Mesendoderm (in vitro differentiated cells): Measurements from ENCODE around the gene STAB2.

Experiments used
- DNase-seq: peaks from one replicate; pipeline ENCODE4 v3.0.0; 2013
- H2AK5ac ChIP-seq: 2 replicates; pipeline ENCODE4 v1.6.1; 2013; ENCODE audit warnings: low read length, inconsistent platforms
- H2BK120ac ChIP-seq: 2 replicates; pipeline ENCODE4 v1.6.1; 2013; ENCODE audit warnings: low read depth, mild to moderate bottlenecking, low read length, moderate library complexity, mixed read lengths
- H2BK15ac ChIP-seq: replicated peaks from 2 replicates; pipeline ENCODE4 v1.6.1; 2013; ENCODE audit warnings: low read depth, mild to moderate bottlenecking, moderate library complexity
- H2BK5ac ChIP-seq: 2 replicates; pipeline ENCODE4 v1.6.1; 2013; ENCODE audit warnings: low read length, inconsistent platforms
- H3K18ac ChIP-seq: 2 replicates; pipeline ENCODE4 v1.6.1; 2013; ENCODE audit warnings: mild to moderate bottlenecking, low read length, mixed read lengths
- H3K23ac ChIP-seq: one replicate; pipeline ENCODE4 v1.6.1; 2013; ENCODE audit warnings: low read length
- H3K27ac ChIP-seq: 2 replicates; pipeline ENCODE4 v1.5.1; 2013; ENCODE audit warnings: low read depth, mild to moderate bottlenecking, inconsistent platforms, low read length, moderate library complexity
- H3K27me3 ChIP-seq: 2 replicates; pipeline ENCODE4 v1.6.1; 2013; ENCODE audit warnings: low read length, control low read depth, mild to moderate bottlenecking, inconsistent platforms; ENCODE audit not compliant: insufficient read depth, poor library complexity
- H3K36me3 ChIP-seq: 2 replicates; pipeline ENCODE4 v1.6.1; 2013; ENCODE audit warnings: low read length, inconsistent platforms; ENCODE audit not compliant: control insufficient read depth, insufficient read depth
- H3K4ac ChIP-seq: one replicate; pipeline ENCODE4 v1.6.1; 2013; ENCODE audit warnings: low read depth, mild to moderate bottlenecking, low read length, moderate library complexity
- H3K4me1 ChIP-seq: 2 replicates; pipeline ENCODE4 v1.6.1; 2013; ENCODE audit warnings: low read depth, low read length, inconsistent platforms; ENCODE audit not compliant: control insufficient read depth
- H3K4me2 ChIP-seq: 2 replicates; pipeline ENCODE4 v1.6.1; 2013; ENCODE audit warnings: low read length
- H3K4me3 ChIP-seq: 2 replicates; pipeline ENCODE4 v1.5.1; 2013; ENCODE audit warnings: mild to moderate bottlenecking, low read length
- H3K56ac ChIP-seq: one replicate; pipeline ENCODE4 v1.6.1; 2013; ENCODE audit warnings: low read length
- H3K79me1 ChIP-seq: 2 replicates; pipeline ENCODE4 v1.6.1; 2013; ENCODE audit warnings: low read length, inconsistent platforms
- H3K79me2 ChIP-seq: 2 replicates; pipeline ENCODE4 v1.6.1; 2013; ENCODE audit warnings: mild to moderate bottlenecking, low read length; ENCODE audit not compliant: control insufficient read depth, insufficient read depth
- H3K9ac ChIP-seq: 2 replicates; pipeline ENCODE4 v1.6.1; 2013; ENCODE audit warnings: low read length, inconsistent platforms
- H4K5ac ChIP-seq: one replicate; pipeline ENCODE4 v1.6.1; 2013; ENCODE audit warnings: low read length
- H4K8ac ChIP-seq: one replicate; pipeline ENCODE4 v1.6.1; 2013; ENCODE audit warnings: low read depth, mild to moderate bottlenecking, control low read depth, low read length, moderate library complexity
- WGBS: extraction: QIAGEN DNeasy Blood & Tissue Kit; methylation state at CpG from one replicate; pipeline ENCODE4 v1.1.7; 2013; ENCODE audit warnings: low lambda C conversion rate, missing lambda C conversion rate; ENCODE audit not compliant: insufficient coverage; ENCODE audit errors: extremely low coverage; 5-methylcytosine and 5-hydroxymethylcytosine counted together

Gene STAB2

GRCh38 chr12:103745962-103746361 is 158.9 kb downstream of the STAB2 start:
- Histone ChIP-seq H3K56ac (peak overlapping the region; percentile 30), H3K27ac (no peak overlapping the region), H4K5ac (no peak overlapping the region), H2BK120ac (no peak overlapping the region), H3K79me1 (no peaks in the 10 kb centered on the region), H3K4ac (no peak overlapping the region), H3K23ac (no peak overlapping the region), H2AK5ac (no peak overlapping the region), H3K18ac (no peak overlapping the region), H3K36me3 (no peaks in the 10 kb centered on the region), H3K4me1 (no peaks in the 10 kb centered on the region), H3K4me2 (no peak overlapping the region), H3K79me2 (no peaks in the 10 kb centered on the region), H3K27me3 (no peaks in the 10 kb centered on the region), H2BK15ac (no peak overlapping the region), H2BK5ac (no peak overlapping the region), H3K4me3 (no peak overlapping the region), H4K8ac (no peak overlapping the region), H3K9ac (no peak overlapping the region)
- DNase-seq, result peak; percentile 85
- WGBS, result no CpG with 5 or more reads among the region's 2 CpGs

GRCh38 chr12:103748002-103748401 is 160.9 kb downstream of the STAB2 start:
- Histone ChIP-seq H2BK120ac (no peak overlapping the region), H3K79me2 (no peaks in the 10 kb centered on the region), H4K5ac (no peak overlapping the region), H3K4me2 (no peak overlapping the region), H4K8ac (no peak overlapping the region), H3K23ac (no peak overlapping the region), H3K27me3 (no peaks in the 10 kb centered on the region), H2AK5ac (no peak overlapping the region), H3K4ac (no peak overlapping the region), H3K4me3 (no peak overlapping the region), H3K9ac (no peak overlapping the region), H3K18ac (no peak overlapping the region), H3K56ac (no peak overlapping the region), H3K27ac (no peak overlapping the region), H2BK15ac (no peak overlapping the region), H3K79me1 (no peaks in the 10 kb centered on the region), H3K36me3 (no peaks in the 10 kb centered on the region), H3K4me1 (no peaks in the 10 kb centered on the region), H2BK5ac (no peak overlapping the region)
- DNase-seq, result peak; percentile 46
- WGBS, result no CpG with 5 or more reads among the region's 2 CpGs

GRCh38 chr12:103748875-103749274 is 161.8 kb downstream of the STAB2 start:
- no peak overlapping the region for H3K18ac ChIP-seq
- no peak overlapping the region for H3K9ac ChIP-seq
- no peak overlapping the region for H3K4me3 ChIP-seq
- no peak overlapping the region for H2BK5ac ChIP-seq
- no peak overlapping the region for H2BK120ac ChIP-seq
- H3K4ac ChIP-seq, result no peak overlapping the region
- H3K79me2 ChIP-seq, result no peaks in the 10 kb centered on the region
- no peak overlapping the region for H2AK5ac ChIP-seq
- no peak overlapping the region for H3K4me2 ChIP-seq
- no peak overlapping the region for H3K23ac ChIP-seq
- H4K5ac ChIP-seq, result no peak overlapping the region
- no peaks in the 10 kb centered on the region for H3K36me3 ChIP-seq
- no peak overlapping the region for H2BK15ac ChIP-seq
- no peaks in the 10 kb centered on the region for H3K27me3 ChIP-seq
- H3K27ac ChIP-seq, result no peak overlapping the region
- no peak for DNase-seq
- no peaks in the 10 kb centered on the region for H3K79me1 ChIP-seq
- no peak overlapping the region for H3K56ac ChIP-seq
- H4K8ac ChIP-seq, result no peak overlapping the region
- H3K4me1 ChIP-seq, result no peaks in the 10 kb centered on the region
- WGBS, result no CpG with 5 or more reads among the region's 12 CpGs

GRCh38 chr12:103751171-103751570 is 164.1 kb downstream of the STAB2 start:
- no peak overlapping the region for H3K4ac ChIP-seq
- H4K8ac ChIP-seq, result no peak overlapping the region
- H2BK120ac ChIP-seq, result no peak overlapping the region
- H3K56ac ChIP-seq, result no peak overlapping the region
- no peak overlapping the region for H3K18ac ChIP-seq
- no peak overlapping the region for H3K4me3 ChIP-seq
- no peak overlapping the region for H3K4me2 ChIP-seq
- no peaks in the 10 kb centered on the region for H3K4me1 ChIP-seq
- no peak overlapping the region for H3K23ac ChIP-seq
- H3K27ac ChIP-seq, result no peak overlapping the region
- no peaks in the 10 kb centered on the region for H3K79me2 ChIP-seq
- no CpG with 5 or more reads among the region's 1 CpG for WGBS
- no peak overlapping the region for H4K5ac ChIP-seq
- no peak overlapping the region for H2BK15ac ChIP-seq
- H3K27me3 ChIP-seq, result no peaks in the 10 kb centered on the region
- no peak overlapping the region for H3K9ac ChIP-seq
- H2BK5ac ChIP-seq, result no peak overlapping the region
- H3K36me3 ChIP-seq, result no peaks in the 10 kb centered on the region
- no peak overlapping the region for H2AK5ac ChIP-seq
- DNase-seq, result peak; percentile 53
- no peaks in the 10 kb centered on the region for H3K79me1 ChIP-seq

- H3K4me3 ChIP-seq, result no peak overlapping the region
- no peaks in the 10 kb centered on the region for H3K4me1 ChIP-seq
- H3K9ac ChIP-seq, result no peak overlapping the region
- H2BK15ac ChIP-seq, result no peak overlapping the region
- H3K27me3 ChIP-seq, result no peaks in the 10 kb centered on the region
- H3K4me2 ChIP-seq, result no peak overlapping the region
- no peak overlapping the region for H3K27ac ChIP-seq
- no peak for DNase-seq
- H3K79me1 ChIP-seq, result no peaks in the 10 kb centered on the region
- no peak overlapping the region for H2BK5ac ChIP-seq
- no peak overlapping the region for H3K4ac ChIP-seq
- no peaks in the 10 kb centered on the region for H3K36me3 ChIP-seq
- H3K23ac ChIP-seq, result no peak overlapping the region
- no peak overlapping the region for H4K5ac ChIP-seq
- H2AK5ac ChIP-seq, result no peak overlapping the region
- WGBS, result no CpG with 5 or more reads among the region's 2 CpGs
- no peak overlapping the region for H3K56ac ChIP-seq
- H3K18ac ChIP-seq, result no peak overlapping the region
- H2BK120ac ChIP-seq, result no peak overlapping the region
- H3K79me2 ChIP-seq, result no peaks in the 10 kb centered on the region
- H4K8ac ChIP-seq, result no peak overlapping the region
These were observed 164.5 kb downstream of the STAB2 start for GRCh38 chr12:103751600-103751999.

GRCh38 chr12:103755425-103755824 is 168.4 kb downstream of the STAB2 start:
- Histone ChIP-seq H2AK5ac (no peak overlapping the region), H3K79me2 (no peaks in the 10 kb centered on the region), H4K5ac (no peak overlapping the region), H3K27me3 (no peaks in the 10 kb centered on the region), H3K79me1 (no peaks in the 10 kb centered on the region), H3K9ac (no peak overlapping the region), H2BK15ac (no peak overlapping the region), H2BK120ac (no peak overlapping the region), H2BK5ac (no peak overlapping the region), H3K4me2 (no peak overlapping the region), H3K18ac (no peak overlapping the region), H3K36me3 (no peaks in the 10 kb centered on the region), H3K23ac (no peak overlapping the region), H3K4me3 (no peak overlapping the region), H4K8ac (no peak overlapping the region), H3K56ac (no peak overlapping the region), H3K27ac (no peak overlapping the region), H3K4me1 (no peaks in the 10 kb centered on the region), H3K4ac (no peak overlapping the region)
- no CpG with 5 or more reads among the region's 3 CpGs for WGBS
- DNase-seq, result no peak
